Measurements from ENCODE around the gene GPC5. TPM values are rescaled to one million over a fixed set of nuclear protein-coding genes. Genes with fewer than 3 reads are reported as not detected.

The GPC5 gene
- total RNA-seq, 1 experiment from 2014 or later: 0.15 TPM

DNA sequence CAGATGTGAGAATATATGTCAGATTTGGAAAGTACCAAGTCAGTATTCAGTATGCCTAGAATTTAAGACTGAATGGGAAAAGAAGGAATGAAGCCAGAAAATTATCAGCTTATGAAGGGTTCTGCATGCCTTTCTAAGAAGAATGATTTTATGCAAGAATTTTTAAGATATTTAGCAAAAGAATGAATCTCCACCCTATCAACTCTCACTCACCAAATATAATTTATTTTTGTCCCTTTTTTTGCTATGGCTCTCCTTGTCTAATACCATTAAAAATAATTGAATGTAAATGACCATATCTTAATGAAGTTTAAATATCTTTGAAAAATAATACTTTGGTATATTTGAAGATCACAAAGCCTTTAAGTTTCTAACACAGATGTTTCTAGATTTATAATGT is 1215.5 kb downstream of the GPC5 start:
- no peaks in the 10 kb centered on the region for H3K4me1 ChIP-seq (ENCODE audit: insufficient read depth, low read length)
- no peak for DNase-seq
- H3K9ac ChIP-seq (ENCODE audit: extremely low read depth, insufficient read length, low read length): no peak overlapping the region
- no peaks in the 10 kb centered on the region for H3K79me1 ChIP-seq (ENCODE audit: insufficient read depth, low read depth, low read length, poor library complexity, severe bottlenecking)
- no peak overlapping the region for H2BK20ac ChIP-seq (ENCODE audit: low read depth, low read length, poor library complexity, severe bottlenecking)
- H2BK15ac ChIP-seq (ENCODE audit: low read depth, low read length): no peak overlapping the region
- H4K8ac ChIP-seq (replicated peaks; ENCODE audit: insufficient read length, low read depth, low read length): no peak overlapping the region
- H2BK12ac ChIP-seq (ENCODE audit: insufficient read length, low read depth, low read length): no peak overlapping the region
- H4K5ac ChIP-seq (ENCODE audit: insufficient read length, low read depth, low read length): no peak overlapping the region
- H3K14ac ChIP-seq (ENCODE audit: insufficient read depth, low read length): no peak overlapping the region
- no peak overlapping the region for H2BK120ac ChIP-seq (ENCODE audit: low read depth, low read length, poor library complexity, severe bottlenecking)
- no peak overlapping the region for H3K4ac ChIP-seq (ENCODE audit: low read depth, low read length)
- H2BK5ac ChIP-seq (ENCODE audit: insufficient read length, low read length): no peak overlapping the region
- H2AFZ ChIP-seq (ENCODE audit: low read length): no peak overlapping the region
- no peak overlapping the region for H4K91ac ChIP-seq (ENCODE audit: insufficient read length, low read depth, low read length)
- H3K4me1 Mint-ChIP-seq: no peaks in the 10 kb centered on the region; a peak in 1 of 4 replicates
- H4K20me1 ChIP-seq (ENCODE audit: control insufficient read depth, insufficient read depth, insufficient read length): no peaks in the 10 kb centered on the region
- no peak overlapping the region for H3K18ac ChIP-seq (ENCODE audit: insufficient read length, low read depth, low read length)
- no peaks in the 10 kb centered on the region for H3K9me3 Mint-ChIP-seq
- H3K23ac ChIP-seq (ENCODE audit: insufficient read length, low read depth, low read length): no peak overlapping the region
- H3K4me2 ChIP-seq (ENCODE audit: insufficient read depth, insufficient read length, low read length): no peak overlapping the region
- no peak overlapping the region for H2AK5ac ChIP-seq (ENCODE audit: insufficient read length, low read length)
- H3K27ac Mint-ChIP-seq: no peak overlapping the region
- no peak overlapping the region for H3T11ph ChIP-seq (ENCODE audit: low read length)
- no peaks in the 10 kb centered on the region for H3K79me2 ChIP-seq (ENCODE audit: insufficient read depth, low read length)
- no peaks in the 10 kb centered on the region for H3K27me3 ChIP-seq (ENCODE audit: insufficient read depth, low read length)
- H3K27ac ChIP-seq (ENCODE audit: insufficient read length, low read depth, low read length): no peak overlapping the region
- no peaks in the 10 kb centered on the region for H3K36me3 Mint-ChIP-seq (ENCODE audit: insufficient read depth in 1 of 3, low read depth in 3 of 3)
- H3K9me3 ChIP-seq (ENCODE audit: control insufficient read depth, low read depth, low read length): no peaks in the 10 kb centered on the region
- H3K23me2 ChIP-seq (ENCODE audit: insufficient read length, low read depth, low read length, poor library complexity, severe bottlenecking): no peaks in the 10 kb centered on the region
- no peaks in the 10 kb centered on the region for H3K27me3 Mint-ChIP-seq (ENCODE audit: low read depth)
- no peak overlapping the region for H3K56ac ChIP-seq (ENCODE audit: insufficient read length, low read depth, low read length)
- H3K4me3 Mint-ChIP-seq: no peak overlapping the region
- TF ChIP-seq, protein P1, sequence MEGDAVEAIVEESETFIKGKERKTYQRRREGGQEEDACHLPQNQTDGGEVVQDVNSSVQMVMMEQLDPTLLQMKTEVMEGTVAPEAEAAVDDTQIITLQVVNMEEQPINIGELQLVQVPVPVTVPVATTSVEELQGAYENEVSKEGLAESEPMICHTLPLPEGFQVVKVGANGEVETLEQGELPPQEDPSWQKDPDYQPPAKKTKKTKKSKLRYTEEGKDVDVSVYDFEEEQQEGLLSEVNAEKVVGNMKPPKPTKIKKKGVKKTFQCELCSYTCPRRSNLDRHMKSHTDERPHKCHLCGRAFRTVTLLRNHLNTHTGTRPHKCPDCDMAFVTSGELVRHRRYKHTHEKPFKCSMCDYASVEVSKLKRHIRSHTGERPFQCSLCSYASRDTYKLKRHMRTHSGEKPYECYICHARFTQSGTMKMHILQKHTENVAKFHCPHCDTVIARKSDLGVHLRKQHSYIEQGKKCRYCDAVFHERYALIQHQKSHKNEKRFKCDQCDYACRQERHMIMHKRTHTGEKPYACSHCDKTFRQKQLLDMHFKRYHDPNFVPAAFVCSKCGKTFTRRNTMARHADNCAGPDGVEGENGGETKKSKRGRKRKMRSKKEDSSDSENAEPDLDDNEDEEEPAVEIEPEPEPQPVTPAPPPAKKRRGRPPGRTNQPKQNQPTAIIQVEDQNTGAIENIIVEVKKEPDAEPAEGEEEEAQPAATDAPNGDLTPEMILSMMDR (conservative IDR thresholded peaks at IDR 0.05): no peak

Measured in H9 (cell line).